AG10803 (cell line): ENCODE measurements around the gene GPBP1.

Source experiments
- DNase-seq: peaks from one replicate; pipeline ENCODE4 v3.0.0; 2010; ENCODE audit warnings: low read depth
- H3K4me3 ChIP-seq: 2 replicates; pipeline ENCODE4 v1.5.1; 2011; ENCODE audit warnings: mild to moderate bottlenecking, low read length, control low read depth
- TF ChIP-seq, protein P1 (sequence below): conservative IDR thresholded peaks from 2 replicates; pipeline ENCODE4 v1.5.1; 2011; ENCODE audit warnings: mild to moderate bottlenecking, low read length, control low read depth, inconsistent platforms

GPBP1 gene

GRCh38 chr5:57292336-57292735, 118.5 kb downstream of the GPBP1 start:
- TF ChIP-seq, protein P1, sequence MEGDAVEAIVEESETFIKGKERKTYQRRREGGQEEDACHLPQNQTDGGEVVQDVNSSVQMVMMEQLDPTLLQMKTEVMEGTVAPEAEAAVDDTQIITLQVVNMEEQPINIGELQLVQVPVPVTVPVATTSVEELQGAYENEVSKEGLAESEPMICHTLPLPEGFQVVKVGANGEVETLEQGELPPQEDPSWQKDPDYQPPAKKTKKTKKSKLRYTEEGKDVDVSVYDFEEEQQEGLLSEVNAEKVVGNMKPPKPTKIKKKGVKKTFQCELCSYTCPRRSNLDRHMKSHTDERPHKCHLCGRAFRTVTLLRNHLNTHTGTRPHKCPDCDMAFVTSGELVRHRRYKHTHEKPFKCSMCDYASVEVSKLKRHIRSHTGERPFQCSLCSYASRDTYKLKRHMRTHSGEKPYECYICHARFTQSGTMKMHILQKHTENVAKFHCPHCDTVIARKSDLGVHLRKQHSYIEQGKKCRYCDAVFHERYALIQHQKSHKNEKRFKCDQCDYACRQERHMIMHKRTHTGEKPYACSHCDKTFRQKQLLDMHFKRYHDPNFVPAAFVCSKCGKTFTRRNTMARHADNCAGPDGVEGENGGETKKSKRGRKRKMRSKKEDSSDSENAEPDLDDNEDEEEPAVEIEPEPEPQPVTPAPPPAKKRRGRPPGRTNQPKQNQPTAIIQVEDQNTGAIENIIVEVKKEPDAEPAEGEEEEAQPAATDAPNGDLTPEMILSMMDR = no peak
- no peak overlapping the region for H3K4me3 ChIP-seq

GRCh38 chr5:57298295-57298984, 124.6 kb downstream of the GPBP1 start:
- DNase-seq = peak; percentile 76
- no peak overlapping the region for H3K4me3 ChIP-seq
- TF ChIP-seq, protein P1 = peak; percentile 94

More at GRCh38 chr5:57292336-57292735, 118.5 kb downstream of the GPBP1 start:
- no peak for DNase-seq

- TF ChIP-seq, protein P1 = peak; percentile 65
- H3K4me3 ChIP-seq = peak overlapping the region; percentile 23; the same call in 1 of the 2 replicates
- DNase-seq = peak; percentile 80
These were observed 125.2 kb downstream of the GPBP1 start for GRCh38 chr5:57298985-57299491.

GRCh38 chr5:57299986-57300385, 126.1 kb downstream of the GPBP1 start:
- TF ChIP-seq, protein P1 = no peak
- no peak for DNase-seq
- no peak overlapping the region for H3K4me3 ChIP-seq

- no peak for DNase-seq
- TF ChIP-seq, protein P1 = no peak
- H3K4me3 ChIP-seq = no peak overlapping the region
These were observed 128.3 kb downstream of the GPBP1 start for GRCh38 chr5:57302164-57302563.

- H3K4me3 ChIP-seq = no peak overlapping the region
- peak; percentile 13 for DNase-seq
- TF ChIP-seq, protein P1 = no peak
These were observed 128.8 kb downstream of the GPBP1 start for GRCh38 chr5:57302643-57303042.

- TF ChIP-seq, protein P1 = no peak
- DNase-seq = no peak
- no peak overlapping the region for H3K4me3 ChIP-seq
These were observed 130.1 kb downstream of the GPBP1 start for GRCh38 chr5:57303985-57304384.
